WTC11 (cell line): ENCODE measurements around the gene MANSC1. TPM values are rescaled to one million over a fixed set of nuclear protein-coding genes. Genes with fewer than 3 reads are reported as not detected.

Source experiments
- ATAC-seq: fragments of 200-7000 bp; cut with Tn5 transposase; 2 replicates; pipeline ENCODE4 v1.10.0; 2021; ENCODE audit warnings: mild to moderate bottlenecking, moderate library complexity
- CTCF ChIA-PET: fragments of 300-600 bp; sonication (Branson Sonifier 250); formaldehyde crosslinking; loops from one replicate; lab custom pipeline; 2021; ENCODE audit warnings: antibody characterized with exemption; lab: Charles Lee
- POLR2A ChIA-PET: fragments of 350-600 bp; sonication (Branson Sonifier 250); formaldehyde crosslinking; loops from one replicate; lab custom pipeline; 2021; ENCODE audit warnings: antibody characterized with exemption; lab: Charles Lee
- DNase-seq: peaks from one replicate; pipeline ENCODE4 v3.0.0; 2021; ENCODE audit warnings: low spot score
- H3K27ac Mint-ChIP-seq: 2 replicates; pipeline ENCODE4 v1.8.0; 2021; ENCODE audit warnings: mixed read lengths
- H3K27me3 Mint-ChIP-seq: 2 replicates; pipeline ENCODE4 v1.8.0; 2021; ENCODE audit warnings: low read depth, mild to moderate bottlenecking, moderate library complexity, mixed read lengths
- H3K36me3 Mint-ChIP-seq: 2 replicates; pipeline ENCODE4 v1.8.0; 2021; ENCODE audit warnings: mixed read lengths
- H3K4me1 Mint-ChIP-seq: 2 replicates; pipeline ENCODE4 v1.8.0; 2022; ENCODE audit warnings: mixed read lengths
- H3K4me3 Mint-ChIP-seq: 2 replicates; pipeline ENCODE4 v1.8.0; 2021; ENCODE audit warnings: mild to moderate bottlenecking, moderate library complexity, mixed read lengths
- H3K9me3 Mint-ChIP-seq: 2 replicates; pipeline ENCODE4 v1.8.0; 2021; ENCODE audit warnings: mixed read lengths
- CREB1 ChIP-seq: sonication (generic); formaldehyde crosslinking; IDR thresholded peaks from 2 replicates; pipeline ENCODE4 v1.8.0; 2023; ENCODE audit warnings: mild to moderate bottlenecking, missing genetic modification reagents
- CREM ChIP-seq: sonication (generic); formaldehyde crosslinking; IDR thresholded peaks from 2 replicates; pipeline ENCODE4 v1.8.1; 2022; ENCODE audit warnings: mild to moderate bottlenecking, missing genetic modification reagents, moderate library complexity
- CTCF ChIP-seq: fragments of 200-600 bp; IDR thresholded peaks from 2 replicates; pipeline ENCODE4 v1.8.0; 2022; ENCODE audit warnings: antibody characterized with exemption
- GTF2I ChIP-seq: fragments of 250-450 bp; sonication (Bioruptor Pico); conservative IDR thresholded peaks from 2 replicates; pipeline ENCODE4 v1.4.0; 2021; ENCODE audit warnings: mild to moderate bottlenecking
- IRF1 ChIP-seq: sonication (generic); formaldehyde crosslinking; IDR thresholded peaks from 2 replicates; pipeline ENCODE4 v1.8.0; 2023; ENCODE audit warnings: missing genetic modification reagents
- IRF2 ChIP-seq: sonication (generic); formaldehyde crosslinking; IDR thresholded peaks from 2 replicates; pipeline ENCODE4 v1.8.0; 2022; ENCODE audit warnings: low read depth, missing genetic modification reagents, borderline replicate concordance
- KAT7 ChIP-seq: sonication (generic); formaldehyde crosslinking; IDR thresholded peaks from 2 replicates; pipeline ENCODE4 v1.8.1; 2023; ENCODE audit warnings: missing genetic modification reagents, mild to moderate bottlenecking, borderline replicate concordance
- MAX ChIP-seq: sonication (generic); formaldehyde crosslinking; IDR thresholded peaks from 2 replicates; pipeline ENCODE4 v1.8.0; 2022; ENCODE audit warnings: mild to moderate bottlenecking, missing genetic modification reagents
- PRRX2 ChIP-seq: fragments of 250-450 bp; sonication (Bioruptor Pico); IDR thresholded peaks from 2 replicates; pipeline ENCODE4 v1.8.0; 2021; ENCODE audit warnings: mild to moderate bottlenecking
- RELA ChIP-seq: sonication (generic); formaldehyde crosslinking; IDR thresholded peaks from 2 replicates; pipeline ENCODE4 v1.8.1; 2022; ENCODE audit warnings: missing genetic modification reagents, mild to moderate bottlenecking, borderline replicate concordance
- SMAD3 ChIP-seq: sonication (generic); formaldehyde crosslinking; IDR thresholded peaks from 2 replicates; pipeline ENCODE4 v1.8.0; 2022; ENCODE audit warnings: missing genetic modification reagents, mild to moderate bottlenecking, borderline replicate concordance
- SMAD4 ChIP-seq: sonication (generic); formaldehyde crosslinking; IDR thresholded peaks from 2 replicates; pipeline ENCODE4 v1.8.0; 2022; ENCODE audit warnings: mild to moderate bottlenecking, missing genetic modification reagents
- STAT6 ChIP-seq: sonication (generic); formaldehyde crosslinking; conservative IDR thresholded peaks from 2 replicates; pipeline ENCODE4 v1.8.1; 2023; ENCODE audit warnings: mild to moderate bottlenecking, low read depth, missing genetic modification reagents, moderate library complexity
- TP53 ChIP-seq: sonication (generic); formaldehyde crosslinking; IDR thresholded peaks from 2 replicates; pipeline ENCODE4 v1.8.1; 2023; ENCODE audit warnings: mild to moderate bottlenecking, missing genetic modification reagents
- USF1 ChIP-seq: sonication (generic); formaldehyde crosslinking; IDR thresholded peaks from 2 replicates; pipeline ENCODE4 v1.8.0; 2022; ENCODE audit warnings: mild to moderate bottlenecking, missing genetic modification reagents
- USF2 ChIP-seq: sonication (generic); formaldehyde crosslinking; IDR thresholded peaks from 2 replicates; pipeline ENCODE4 v1.8.1; 2023; ENCODE audit warnings: mild to moderate bottlenecking, missing genetic modification reagents, moderate library complexity
- ZBTB21 ChIP-seq: sonication (generic); formaldehyde crosslinking; IDR thresholded peaks from 2 replicates; pipeline ENCODE4 v1.8.1; 2023; ENCODE audit warnings: mild to moderate bottlenecking, missing genetic modification reagents, borderline replicate concordance
- ZNF396 ChIP-seq: fragments of 250-450 bp; sonication (Bioruptor Pico); IDR thresholded peaks from 2 replicates; pipeline ENCODE4 v1.8.0; 2021; ENCODE audit warnings: mild to moderate bottlenecking, moderate library complexity, borderline replicate concordance
- ZNF532 ChIP-seq: fragments of 250-450 bp; sonication (Bioruptor Pico); IDR thresholded peaks from 2 replicates; pipeline ENCODE4 v1.9.0; 2021; ENCODE audit warnings: mild to moderate bottlenecking, borderline replicate concordance
- total RNA-seq: library from RNA; stranded (reverse); gene quantifications from 3 replicates; pipeline ENCODE4 v1.2.3, GENCODE V29; 2021

Gene MANSC1
- total RNA-seq, 1 experiment from 2014 or later, result 6.8 TPM

GRCh38 chr12:12384571-12385340 lies 34.7 kb upstream of the MANSC1 start:
- peak overlapping the region; percentile 97 for H3K27ac Mint-ChIP-seq
- H3K4me1 Mint-ChIP-seq, result peaks cover 52% of the 10 kb centered on the region
- TF ChIP-seq MAX (CRISPR knock-in tag) (peak; percentile 39; the same call in 1 of the 2 replicates), USF2 (peak; percentile 92), CREB1 (CRISPR knock-in tag) (0 out of 2 replicates have a peak, but pooled peaks have one; percentile 18), USF1 (CRISPR knock-in tag) (peak; percentile 88), RELA (CRISPR knock-in tag) (no peak), CTCF (no peak)
- CTCF ChIA-PET, result interaction anchor here (0.6 to 4.0 kb wide), 9 partner anchors 13 to 352 kb away, joined by 3 to 16 read pairs (median 3); partner anchors contain the start of gene DUSP16
- ATAC-seq, result peak; percentile 92
- POLR2A ChIA-PET, result no interaction called here
- H3K27me3 Mint-ChIP-seq, result no peaks in the 10 kb centered on the region
- peak overlapping the region; percentile 28 for H3K4me3 Mint-ChIP-seq
- peaks cover 13% of the 10 kb centered on the region for H3K9me3 Mint-ChIP-seq
- H3K36me3 Mint-ChIP-seq, result peaks cover 23% of the 10 kb centered on the region
- peak; percentile 38 for DNase-seq

GRCh38 chr12:12381982-12382381 lies 31.9 kb upstream of the MANSC1 start:
- H3K36me3 Mint-ChIP-seq, result peaks cover 19% of the 10 kb centered on the region
- DNase-seq, result no peak
- peaks cover 13% of the 10 kb centered on the region for H3K9me3 Mint-ChIP-seq
- no peak overlapping the region for H3K4me3 Mint-ChIP-seq
- no peak for ATAC-seq
- H3K4me1 Mint-ChIP-seq, result peaks cover 44% of the 10 kb centered on the region
- CTCF ChIA-PET, result no interaction called here
- no peak overlapping the region for H3K27ac Mint-ChIP-seq
- POLR2A ChIA-PET, result no interaction called here
- H3K27me3 Mint-ChIP-seq, result no peaks in the 10 kb centered on the region
- no peak for TF ChIP-seq TP53 (CRISPR knock-in tag)
- TF ChIP-seq SMAD3 (CRISPR knock-in tag), result no peak
- TF ChIP-seq STAT6 (CRISPR knock-in tag), result no peak
- TF ChIP-seq IRF1 (CRISPR knock-in tag), result no peak
- TF ChIP-seq PRRX2 (CRISPR knock-in tag), result no peak
- no peak for TF ChIP-seq USF2
- no peak for TF ChIP-seq IRF2 (CRISPR knock-in tag)
- no peak for TF ChIP-seq KAT7 (CRISPR knock-in tag)
- no peak for TF ChIP-seq CREM (CRISPR knock-in tag)
- TF ChIP-seq ZNF532 (CRISPR knock-in tag), result no peak
- no peak for TF ChIP-seq SMAD4 (CRISPR knock-in tag)
- TF ChIP-seq ZNF396 (CRISPR knock-in tag), result no peak
- no peak for TF ChIP-seq GTF2I
- no peak for TF ChIP-seq ZBTB21 (CRISPR knock-in tag)
